ENCODE data around the gene TADA2A. TPM values are rescaled to one million over a fixed set of nuclear protein-coding genes. Genes with fewer than 3 reads are reported as not detected.
"Not testable (repeated sequence)": the region's sequence is repeated elsewhere in the genome, so short reads cannot be mapped to it uniquely, and the experiment has no call there.

The TADA2A gene
- total and polyA plus RNA-seq, 2 of the 8 experiments (the other 6 are each of a cell fraction or from before 2014, with no cell fraction given) = 8.4 to 18.5 TPM

DNA sequence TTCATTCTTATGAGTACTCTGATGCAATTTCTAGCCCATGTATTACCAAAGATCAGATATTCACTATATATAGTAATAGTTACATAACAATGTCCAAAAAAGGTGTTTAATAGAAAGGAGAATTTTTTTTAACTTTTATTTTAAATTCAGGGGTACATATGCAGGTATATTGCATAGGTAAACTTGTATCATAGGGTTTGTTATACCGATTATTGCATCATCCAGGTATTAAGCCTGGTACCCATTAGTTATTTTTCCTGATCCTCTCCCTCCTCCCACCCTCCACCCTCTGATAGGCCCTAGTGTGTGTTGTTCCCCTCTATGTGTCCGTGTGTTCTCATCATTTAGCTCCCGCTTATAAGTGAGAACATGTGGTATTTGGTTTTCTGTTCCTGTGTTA is 51.1 kb downstream of the TADA2A start:
- CTCF ChIA-PET (ENCODE audit: partially characterized antibody) = interaction anchor here (1.2 kb wide), 1 partner anchor 54 kb away, joined by 3 read pairs; no protein-coding TSS in a partner anchor
- not testable (repeated sequence) for H3K4me1 ChIP-seq (replicated peaks in 1 of 4; ENCODE audit: control insufficient read depth in 3 of 4, insufficient read depth in 4 of 4, low read length in 3 of 4); H3K27ac ChIP-seq (ENCODE audit: low read depth, low read length); H2BK15ac ChIP-seq (ENCODE audit: low read length); H3K4me2 ChIP-seq (ENCODE audit: insufficient read depth in 1 of 2, low read depth in 2 of 2, low read length in 2 of 2); H4K8ac ChIP-seq (ENCODE audit: extremely low read depth, insufficient read depth, low read length); H4K20me1 ChIP-seq (replicated peaks in 1 of 2; ENCODE audit: control insufficient read depth in 1 of 2, insufficient read depth in 2 of 2, low read length in 2 of 2); H2BK120ac ChIP-seq (replicated peaks; ENCODE audit: low read depth, low read length); H3K14ac ChIP-seq (ENCODE audit: insufficient read length); H3K23ac ChIP-seq (ENCODE audit: insufficient read length); H2AK5ac ChIP-seq (ENCODE audit: low read depth, low read length); H3K36me3 ChIP-seq (ENCODE audit: control insufficient read depth in 2 of 4, insufficient read depth in 4 of 4, low read length in 3 of 4); H2BK20ac ChIP-seq (ENCODE audit: low read length); H2BK12ac ChIP-seq (ENCODE audit: low read depth, low read length); H3K9me3 ChIP-seq (ENCODE audit: insufficient read depth in 2 of 2, low read depth in 1 of 2, low read length in 1 of 2); H3K27me3 ChIP-seq (replicated peaks in 1 of 4; ENCODE audit: control insufficient read depth in 3 of 4, extremely low read depth in 1 of 4, insufficient read depth in 3 of 4, low read length in 3 of 4); H3K4ac ChIP-seq (replicated peaks; ENCODE audit: insufficient read length, low read depth, low read length); H2BK5ac ChIP-seq (ENCODE audit: low read depth, low read length); FAIRE-seq; H3K4me3 ChIP-seq (ENCODE audit: extremely low read depth in 1 of 4, insufficient read depth in 2 of 4, low read depth in 3 of 4, low read length in 4 of 4); DNase-seq (ENCODE audit: low read depth in 1 of 2, low spot score in 2 of 2); H3K18ac ChIP-seq (ENCODE audit: extremely low read depth, low read length); H3K79me1 ChIP-seq (ENCODE audit: low read depth, low read length); H3K56ac ChIP-seq (replicated peaks; ENCODE audit: insufficient read length, low read depth, low read length); H2AFZ ChIP-seq (ENCODE audit: low read length); H3K9ac ChIP-seq (replicated peaks in 1 of 4; ENCODE audit: extremely low read depth in 1 of 4, low read depth in 3 of 4, low read length in 3 of 4); H3K23me2 ChIP-seq (ENCODE audit: low read depth, low read length); H4K5ac ChIP-seq (ENCODE audit: insufficient read length, low read depth, low read length); H3K79me2 ChIP-seq (ENCODE audit: control insufficient read depth in 1 of 2, insufficient read depth in 2 of 2, low read length in 2 of 2); H4K91ac ChIP-seq (replicated peaks; ENCODE audit: insufficient read length, low read length)
- POLR2A ChIA-PET (ENCODE audit: partially characterized antibody) = interaction anchor here (0.6 kb wide), 1 partner anchor 1944 kb away, joined by 3 read pairs; no protein-coding TSS in a partner anchor
- WGBS, 2 experiments (ENCODE audit: extremely low coverage in 1 of 2, insufficient coverage in 1 of 2, insufficient read length in 1 of 2, insufficient replicate concordance in 2 of 2, low coverage in 1 of 2, low lambda C conversion rate in 2 of 2, missing lambda C conversion rate in 1 of 2) = 84% methylated on average over 3 of the region's 3 CpGs; no CpG with 5 or more reads in 1 of the 2 experiments
